ENCODE data around the gene CCDC74B. TPM values are rescaled to one million over a fixed set of nuclear protein-coding genes. Genes with fewer than 3 reads are reported as not detected.
"Not testable (repeated sequence)": the region's sequence is repeated elsewhere in the genome, so short reads cannot be mapped to it uniquely, and the experiment has no call there.

The CCDC74B gene
- total RNA-seq, result 10.3 and 17.0 TPM in 2 replicates
- 7.8 and 10.9 TPM in 2 replicates for polyA plus RNA-seq

- H3K4me1 ChIP-seq (ENCODE audit: low read depth); H3K27me3 ChIP-seq; H3K36me3 ChIP-seq; H3K27ac ChIP-seq; H3K9me3 ChIP-seq (ENCODE audit: low read depth): not testable (repeated sequence)
- peak; percentile 41 to 71 for DNase-seq (ENCODE audit: low read depth in 1 of 2, low spot score in 1 of 2)
- H3K4me3 ChIP-seq, result peak within 1 kb of the TSS; percentile 27
Measured at GRCh38 chr2:130145006-130145414, at the start of gene CCDC74B. CCDC74B (minus strand) TSS chr2:130145112; CDS start chr2:130144996, 116 bp downstream.

- H3K4me1 ChIP-seq (ENCODE audit: low read depth); H3K27ac ChIP-seq; H3K4me3 ChIP-seq; H3K27me3 ChIP-seq; H3K9me3 ChIP-seq (ENCODE audit: low read depth); DNase-seq (ENCODE audit: low read depth in 1 of 2, low spot score in 1 of 2); H3K36me3 ChIP-seq: not testable (repeated sequence)
Measured at GRCh38 chr2:130193824-130194223, 48.9 kb upstream of the CCDC74B start.

GRCh38 chr2:130192451-130192850 is 47.5 kb upstream of the CCDC74B start:
- H3K4me1 ChIP-seq (ENCODE audit: low read depth); H3K36me3 ChIP-seq; DNase-seq (ENCODE audit: low read depth in 1 of 2, low spot score in 1 of 2); H3K9me3 ChIP-seq (ENCODE audit: low read depth); H3K4me3 ChIP-seq; H3K27me3 ChIP-seq; H3K27ac ChIP-seq: not testable (repeated sequence)

- H3K36me3 ChIP-seq; H3K9me3 ChIP-seq (ENCODE audit: low read depth); H3K4me1 ChIP-seq (ENCODE audit: low read depth); H3K27me3 ChIP-seq; H3K27ac ChIP-seq; DNase-seq (ENCODE audit: low read depth in 1 of 2, low spot score in 1 of 2); H3K4me3 ChIP-seq: not testable (repeated sequence)
Measured at GRCh38 chr2:130191319-130191718, 46.4 kb upstream of the CCDC74B start.

GRCh38 chr2:130190237-130190636 is 45.3 kb upstream of the CCDC74B start:
- no peaks in the 10 kb centered on the region for H3K27me3 ChIP-seq
- no peaks in the 10 kb centered on the region for H3K4me1 ChIP-seq (ENCODE audit: low read depth)
- H3K27ac ChIP-seq, result no peak overlapping the region
- no peak for DNase-seq (ENCODE audit: low read depth in 1 of 2, low spot score in 1 of 2)
- TF ChIP-seq CTCF (IDR thresholded peaks at IDR 0.05; ENCODE audit: low read depth, low read length), result no peak
- no peaks in the 10 kb centered on the region for H3K36me3 ChIP-seq
- no peaks in the 10 kb centered on the region for H3K9me3 ChIP-seq (ENCODE audit: low read depth)
- no peak overlapping the region for H3K4me3 ChIP-seq

- H3K27ac ChIP-seq; H3K4me3 ChIP-seq; H3K36me3 ChIP-seq; H3K27me3 ChIP-seq; H3K4me1 ChIP-seq (ENCODE audit: low read depth); DNase-seq (ENCODE audit: low read depth in 1 of 2, low spot score in 1 of 2); H3K9me3 ChIP-seq (ENCODE audit: low read depth): not testable (repeated sequence)
Measured at GRCh38 chr2:130188958-130189357, 44.0 kb upstream of the CCDC74B start.

- H3K9me3 ChIP-seq (ENCODE audit: low read depth); H3K27ac ChIP-seq: not testable (repeated sequence)
Measured at GRCh38 chr2:130187859-130188792, 43.2 kb upstream of the CCDC74B start.

GRCh38 chr2:130187268-130187667 is 42.4 kb upstream of the CCDC74B start:
- no peaks in the 10 kb centered on the region for H3K27me3 ChIP-seq
- DNase-seq (ENCODE audit: low read depth in 1 of 2, low spot score in 1 of 2), result no peak
- H3K36me3 ChIP-seq, result no peaks in the 10 kb centered on the region
- no peak overlapping the region for H3K4me3 ChIP-seq
- no peaks in the 10 kb centered on the region for H3K4me1 ChIP-seq (ENCODE audit: low read depth)
- no peaks in the 10 kb centered on the region for H3K9me3 ChIP-seq (ENCODE audit: low read depth)
- no peak overlapping the region for H3K27ac ChIP-seq
- TF ChIP-seq CTCF (IDR thresholded peaks at IDR 0.05; ENCODE audit: low read depth, low read length), result no peak

More at GRCh38 chr2:130187859-130188792, 43.2 kb upstream of the CCDC74B start:
- H3K36me3 ChIP-seq; H3K27me3 ChIP-seq; H3K4me3 ChIP-seq; H3K4me1 ChIP-seq (ENCODE audit: low read depth); DNase-seq (ENCODE audit: low read depth in 1 of 2, low spot score in 1 of 2): not testable (repeated sequence)
